ENCODE measurements around the gene CNOT9. TPM values are rescaled to one million over a fixed set of nuclear protein-coding genes. Genes with fewer than 3 reads are reported as not detected.
A peak's percentile ranks its signal among the peaks of the same experiment; 100 is the strongest.
"Not testable (repeated sequence)": the region's sequence is repeated elsewhere in the genome, so short reads cannot be mapped to it uniquely, and the experiment has no call there.

Gene CNOT9, protein sequence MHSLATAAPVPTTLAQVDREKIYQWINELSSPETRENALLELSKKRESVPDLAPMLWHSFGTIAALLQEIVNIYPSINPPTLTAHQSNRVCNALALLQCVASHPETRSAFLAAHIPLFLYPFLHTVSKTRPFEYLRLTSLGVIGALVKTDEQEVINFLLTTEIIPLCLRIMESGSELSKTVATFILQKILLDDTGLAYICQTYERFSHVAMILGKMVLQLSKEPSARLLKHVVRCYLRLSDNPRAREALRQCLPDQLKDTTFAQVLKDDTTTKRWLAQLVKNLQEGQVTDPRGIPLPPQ
- total RNA-seq (100 to 1,000 TPM; 118 to 129 TPM), polyA plus RNA-seq (ENCODE audit: insufficient read depth, low read depth, low replicate concordance) (55.4 TPM)
- long read RNA-seq, donor 1, full-length matches to known transcripts, result 16 of 34 reads
- long read RNA-seq, donor 1, partial matches to known transcripts, result 18 of 34 reads
- long read RNA-seq, donor 1, other reads (novel, unspliced or antisense), result 0 of 34 reads
- long read RNA-seq, donor 2, full-length matches to known transcripts, result 10 of 31 reads
- long read RNA-seq, donor 2, partial matches to known transcripts, result 21 of 31 reads
- long read RNA-seq, donor 2, other reads (novel, unspliced or antisense), result 0 of 31 reads

DNA sequence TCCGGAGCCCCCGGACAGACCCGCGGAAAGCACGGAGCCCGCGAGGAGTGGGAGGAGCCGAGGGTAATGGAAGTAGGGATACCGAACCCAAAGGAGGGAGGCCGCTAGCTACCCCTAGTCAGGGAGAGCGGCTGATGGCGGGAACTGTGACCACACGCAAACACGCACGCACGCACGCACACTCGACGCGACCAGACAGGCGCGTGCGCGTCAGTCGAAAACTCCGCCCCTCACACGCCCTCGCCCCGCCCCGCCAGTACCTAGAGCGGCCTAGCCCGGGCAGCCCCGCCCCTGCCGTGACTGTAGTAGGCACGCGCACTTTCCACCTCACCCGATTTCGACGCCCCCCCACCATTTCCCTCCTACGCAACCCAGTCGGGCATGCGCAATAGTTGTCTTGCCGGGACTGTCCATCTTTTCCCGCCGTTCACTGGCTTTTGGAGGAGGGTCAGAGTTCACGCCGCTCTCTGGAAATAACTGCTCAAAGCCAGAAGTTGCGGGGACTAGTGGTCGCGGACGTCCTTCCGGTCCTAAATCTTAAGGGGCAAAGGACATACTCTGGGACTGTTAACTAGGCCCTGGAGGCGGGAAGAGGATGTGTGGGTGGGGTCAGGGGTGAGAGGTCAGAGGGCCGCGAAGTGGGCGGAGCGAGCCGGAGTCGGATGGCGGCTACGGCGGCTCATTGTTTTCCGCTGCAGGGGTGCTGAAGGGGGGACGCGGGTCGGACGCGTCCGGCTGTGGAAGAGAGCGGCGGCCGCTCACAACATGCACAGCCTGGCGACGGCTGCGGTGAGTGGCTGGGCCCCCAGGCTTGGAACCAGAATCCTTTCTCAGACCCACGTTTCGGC is at the start of gene CNOT9, which contains the start of gene USP37:
Gene CNOT9, plus strand, starts transcription at position 650 of the 848 bp plus-strand sequence. Its CDS starts 116 bp downstream, at position 766.
Gene USP37, minus strand, starts transcription at position 162 of the 848 bp plus-strand sequence. CDS start 9,698 bp downstream, outside the sequence.
- no peaks in the 10 kb centered on the region for H3K36me3 ChIP-seq (ENCODE audit: low read depth, missing control alignments)
- peak within 1 kb of the TSS; percentile 95 for H3K27ac ChIP-seq
- H3K4me1 ChIP-seq, result peaks cover 28% of the 10 kb centered on the region
- H3K9me3 ChIP-seq, result no peaks in the 10 kb centered on the region
- DNase-seq, result peak; percentile 100
- peak within 1 kb of the TSS; percentile 66 to 95 for H3K4me3 ChIP-seq
- peak; percentile 79 for TF ChIP-seq POLR2A (IDR thresholded peaks at IDR 0.05)
- peak in 1 of 3 experiments; percentile 40 for TF ChIP-seq CTCF (IDR thresholded peaks at IDR 0.05)
- H3K27me3 ChIP-seq, result no peaks in the 10 kb centered on the region
- 0 to 1% methylated on average over 50 to 75 of the region's 77 CpGs for WGBS, 2 donors
- intact Hi-C loops (cut with DNase I; ENCODE audit: low total_unique reads), result no loop called here

- intact Hi-C loops (cut with DNase I; ENCODE audit: low total_unique reads), result no loop called here
- 95 to 97% methylated on average over 1 of the region's 1 CpG for WGBS, 2 donors
- H3K27ac ChIP-seq, result no peak overlapping the region
- H3K4me1 ChIP-seq, result no peaks in the 10 kb centered on the region
- H3K4me3 ChIP-seq, result no peak overlapping the region
- no peaks in the 10 kb centered on the region for H3K27me3 ChIP-seq
- no peaks in the 10 kb centered on the region for H3K36me3 ChIP-seq (ENCODE audit: low read depth, missing control alignments)
- TF ChIP-seq POLR2A (IDR thresholded peaks at IDR 0.05) (no peak), CTCF (IDR thresholded peaks at IDR 0.05) (no peak)
- no peak for DNase-seq
- no peaks in the 10 kb centered on the region for H3K9me3 ChIP-seq
These were observed 49.8 kb upstream of the CNOT9 start for GRCh38 chr2:218518876-218519275.

- no peaks in the 10 kb centered on the region for H3K27me3 ChIP-seq
- H3K9me3 ChIP-seq, result no peaks in the 10 kb centered on the region
- no peak for TF ChIP-seq POLR2A (IDR thresholded peaks at IDR 0.05)
- no peak for TF ChIP-seq CTCF (IDR thresholded peaks at IDR 0.05)
- no peak overlapping the region for H3K4me3 ChIP-seq
- 90 to 96% methylated on average over 1 of the region's 1 CpG for WGBS, 2 donors
- no peak overlapping the region for H3K27ac ChIP-seq
- DNase-seq, result no peak
- H3K4me1 ChIP-seq, result no peaks in the 10 kb centered on the region
- no peaks in the 10 kb centered on the region for H3K36me3 ChIP-seq (ENCODE audit: low read depth, missing control alignments)
- intact Hi-C loops (cut with DNase I; ENCODE audit: low total_unique reads), result no loop called here
These were observed 45.0 kb upstream of the CNOT9 start for GRCh38 chr2:218523651-218524050.

GRCh38 chr2:218528409-218528808 is 40.2 kb upstream of the CNOT9 start:
- H3K4me1 ChIP-seq; H3K36me3 ChIP-seq (ENCODE audit: low read depth, missing control alignments); DNase-seq; intact Hi-C loops (cut with DNase I; ENCODE audit: low total_unique reads); H3K9me3 ChIP-seq; H3K27me3 ChIP-seq; H3K27ac ChIP-seq; H3K4me3 ChIP-seq: not testable (repeated sequence)
- WGBS, 2 donors, result 98 to 100% methylated on average over 2 of the region's 2 CpGs

DNA sequence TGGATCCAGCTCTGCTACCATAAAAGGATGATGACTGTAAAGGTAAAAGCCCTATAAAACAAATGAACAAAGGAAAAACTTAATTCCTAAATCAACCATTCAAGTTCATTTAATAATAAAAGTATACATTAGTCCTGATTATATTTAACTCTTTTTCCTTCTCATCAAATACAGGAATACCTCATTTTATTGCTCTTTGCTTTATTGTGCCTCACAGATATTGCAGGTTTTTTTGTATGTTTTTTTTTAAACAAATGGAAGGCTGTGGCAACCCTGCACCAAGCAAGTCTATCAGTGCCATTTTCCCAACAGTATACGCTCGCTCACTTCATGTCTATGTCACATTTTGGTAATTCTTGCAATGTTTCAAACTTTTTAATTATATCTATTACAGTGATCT is 38.6 kb upstream of the CNOT9 start:
- 96 to 98% methylated on average over 2 of the region's 2 CpGs for WGBS, 2 donors
- Histone ChIP-seq H3K36me3 (ENCODE audit: low read depth, missing control alignments) (no peaks in the 10 kb centered on the region), H3K4me1 (no peaks in the 10 kb centered on the region), H3K9me3 (no peaks in the 10 kb centered on the region), H3K27ac (no peak overlapping the region), H3K4me3 (no peak overlapping the region), H3K27me3 (no peaks in the 10 kb centered on the region)
- intact Hi-C loops (cut with DNase I; ENCODE audit: low total_unique reads), result no loop called here
- TF ChIP-seq CTCF (IDR thresholded peaks at IDR 0.05) (no peak), POLR2A (IDR thresholded peaks at IDR 0.05) (no peak)
- DNase-seq, result no peak
